ENCODE measurements around the gene PHLDB1. TPM values are rescaled to one million over a fixed set of nuclear protein-coding genes. Genes with fewer than 3 reads are reported as not detected.
A peak's percentile ranks its signal among the peaks of the same experiment; 100 is the strongest.
"Not testable (repeated sequence)": the region's sequence is repeated elsewhere in the genome, so short reads cannot be mapped to it uniquely, and the experiment has no call there.

The PHLDB1 gene
- total and polyA plus RNA-seq, 2 experiments from 2014 or later = 60.2 to 126 TPM

DNA sequence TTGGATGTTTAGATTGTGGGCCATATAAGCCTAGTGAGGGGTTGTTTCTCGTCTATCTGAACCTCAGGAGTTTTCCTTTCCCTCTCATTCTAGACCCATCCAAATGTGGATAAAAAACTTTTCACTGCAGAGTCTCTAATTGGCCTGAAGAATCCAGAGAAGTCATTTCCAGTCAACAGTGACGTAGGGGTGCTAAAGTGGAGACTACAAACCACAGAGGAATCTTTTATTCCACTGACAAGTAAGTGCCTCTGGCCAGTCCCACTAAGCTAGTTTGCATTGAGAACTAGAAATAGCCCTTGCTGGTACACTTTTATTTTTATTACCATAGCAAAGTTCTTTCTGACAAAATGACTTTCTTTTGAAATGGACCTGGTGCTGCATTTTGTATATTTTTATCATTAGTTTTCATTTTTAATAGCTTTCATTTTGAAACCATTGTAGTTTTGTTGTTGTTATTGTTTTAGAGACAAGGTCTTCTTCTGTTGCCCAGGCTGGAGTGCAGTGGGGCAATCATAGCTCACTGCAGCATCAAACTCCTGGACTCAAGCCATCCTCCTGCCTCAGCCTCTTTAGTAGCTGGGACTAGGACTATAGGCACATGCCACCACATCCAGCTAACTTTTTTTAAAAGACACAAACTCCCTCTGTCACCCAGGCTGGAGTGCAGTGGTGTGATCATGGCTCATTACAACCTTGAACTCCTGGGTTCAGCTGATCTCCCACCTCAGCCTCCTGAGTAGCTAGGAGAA lies 14.6 kb upstream of the PHLDB1 start:
- H3K4me3 ChIP-seq = no peak overlapping the region
- no peaks in the 10 kb centered on the region for H3K27me3 ChIP-seq
- H3K27ac ChIP-seq = no peak overlapping the region
- no peaks in the 10 kb centered on the region for H3K4me1 ChIP-seq (ENCODE audit: low read depth)
- H3K9me3 ChIP-seq (ENCODE audit: low read depth) = no peaks in the 10 kb centered on the region
- TF ChIP-seq, protein P1, sequence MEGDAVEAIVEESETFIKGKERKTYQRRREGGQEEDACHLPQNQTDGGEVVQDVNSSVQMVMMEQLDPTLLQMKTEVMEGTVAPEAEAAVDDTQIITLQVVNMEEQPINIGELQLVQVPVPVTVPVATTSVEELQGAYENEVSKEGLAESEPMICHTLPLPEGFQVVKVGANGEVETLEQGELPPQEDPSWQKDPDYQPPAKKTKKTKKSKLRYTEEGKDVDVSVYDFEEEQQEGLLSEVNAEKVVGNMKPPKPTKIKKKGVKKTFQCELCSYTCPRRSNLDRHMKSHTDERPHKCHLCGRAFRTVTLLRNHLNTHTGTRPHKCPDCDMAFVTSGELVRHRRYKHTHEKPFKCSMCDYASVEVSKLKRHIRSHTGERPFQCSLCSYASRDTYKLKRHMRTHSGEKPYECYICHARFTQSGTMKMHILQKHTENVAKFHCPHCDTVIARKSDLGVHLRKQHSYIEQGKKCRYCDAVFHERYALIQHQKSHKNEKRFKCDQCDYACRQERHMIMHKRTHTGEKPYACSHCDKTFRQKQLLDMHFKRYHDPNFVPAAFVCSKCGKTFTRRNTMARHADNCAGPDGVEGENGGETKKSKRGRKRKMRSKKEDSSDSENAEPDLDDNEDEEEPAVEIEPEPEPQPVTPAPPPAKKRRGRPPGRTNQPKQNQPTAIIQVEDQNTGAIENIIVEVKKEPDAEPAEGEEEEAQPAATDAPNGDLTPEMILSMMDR (IDR thresholded peaks at IDR 0.05; ENCODE audit: low read depth, low read length) = no peak
- no peak for DNase-seq (ENCODE audit: low read depth in 1 of 2, low spot score in 1 of 2)
- H3K36me3 ChIP-seq = peaks cover 67% of the 10 kb centered on the region

DNA sequence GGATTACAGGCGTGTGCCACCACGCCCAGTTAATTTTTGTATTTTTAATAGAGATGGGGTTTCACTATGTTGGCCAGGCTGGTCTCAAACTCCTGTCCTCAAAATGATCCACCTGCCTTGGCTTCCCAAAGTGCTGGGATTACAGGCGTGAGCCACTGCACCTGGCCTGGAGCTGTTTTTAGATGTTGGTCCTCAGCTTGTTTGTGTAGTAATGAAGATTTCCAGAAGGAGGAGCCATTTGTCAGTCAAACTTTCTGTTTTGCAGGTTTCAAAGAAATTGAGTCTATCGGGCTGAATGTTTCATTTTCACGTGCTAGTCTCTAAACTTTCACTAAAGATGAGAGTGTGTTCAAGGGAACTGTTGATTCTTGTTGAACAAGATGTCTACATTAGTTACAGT lies 12.4 kb upstream of the PHLDB1 start:
- H3K36me3 ChIP-seq = peaks cover 59% of the 10 kb centered on the region
- DNase-seq (ENCODE audit: low read depth in 1 of 2, low spot score in 1 of 2) = peak in 1 of 2 donors; percentile 79
- not testable (repeated sequence) for H3K27me3 ChIP-seq; H3K27ac ChIP-seq; H3K9me3 ChIP-seq (ENCODE audit: low read depth); H3K4me1 ChIP-seq (ENCODE audit: low read depth); H3K4me3 ChIP-seq
- TF ChIP-seq, protein P1 (IDR thresholded peaks at IDR 0.05; ENCODE audit: low read depth, low read length) = peak; percentile 52

DNA sequence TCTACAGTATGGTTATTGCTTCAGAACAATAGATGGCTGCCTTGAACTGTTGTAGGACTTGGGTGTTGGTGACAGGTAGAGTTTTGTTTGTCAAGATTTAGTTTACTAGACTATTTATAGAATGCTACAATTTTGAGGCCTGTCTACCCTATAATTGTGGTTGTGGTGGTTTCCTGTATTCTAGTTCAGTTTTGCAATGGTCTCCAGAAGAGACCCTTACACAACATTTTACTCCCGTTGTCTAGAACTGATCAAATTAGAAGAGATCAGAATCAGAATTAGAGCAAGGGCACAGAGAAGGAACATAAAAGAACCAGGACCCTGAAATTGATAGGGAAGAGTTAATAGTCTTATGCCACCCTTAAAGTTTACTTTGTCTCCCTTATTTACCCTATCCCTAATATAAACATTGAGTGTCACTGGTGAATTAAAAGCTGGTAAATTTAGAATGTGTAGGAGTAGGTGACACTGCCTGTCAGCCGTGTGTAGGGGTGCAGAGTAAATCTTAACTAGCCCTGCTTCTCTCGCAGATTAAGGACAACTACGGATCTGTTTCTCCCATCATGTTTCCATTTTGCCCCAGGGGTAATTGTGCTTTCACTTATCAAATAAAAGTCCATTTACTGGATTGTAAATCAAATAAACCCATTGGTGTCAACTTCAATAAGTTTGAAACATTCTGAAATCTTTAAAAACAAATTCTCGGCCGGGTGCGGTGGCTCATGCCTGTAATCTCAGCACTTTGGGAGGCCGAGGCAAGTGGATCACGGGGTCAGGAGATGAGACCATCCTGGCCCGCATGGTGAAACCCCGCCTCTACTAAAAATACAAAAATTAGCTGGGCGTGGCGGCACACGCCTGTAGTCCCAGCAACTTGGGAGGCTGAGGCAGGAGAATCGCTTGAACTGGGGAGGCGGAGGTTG lies 10.9 kb upstream of the PHLDB1 start:
- Histone ChIP-seq H3K4me3 (no peak overlapping the region), H3K27ac (no peak overlapping the region), H3K4me1 (ENCODE audit: low read depth) (no peaks in the 10 kb centered on the region), H3K27me3 (no peaks in the 10 kb centered on the region), H3K9me3 (ENCODE audit: low read depth) (no peaks in the 10 kb centered on the region), H3K36me3 (peaks cover 52% of the 10 kb centered on the region)
- DNase-seq (ENCODE audit: low read depth in 1 of 2, low spot score in 1 of 2) = no peak
- TF ChIP-seq, protein P1 (IDR thresholded peaks at IDR 0.05; ENCODE audit: low read depth, low read length) = no peak

DNA sequence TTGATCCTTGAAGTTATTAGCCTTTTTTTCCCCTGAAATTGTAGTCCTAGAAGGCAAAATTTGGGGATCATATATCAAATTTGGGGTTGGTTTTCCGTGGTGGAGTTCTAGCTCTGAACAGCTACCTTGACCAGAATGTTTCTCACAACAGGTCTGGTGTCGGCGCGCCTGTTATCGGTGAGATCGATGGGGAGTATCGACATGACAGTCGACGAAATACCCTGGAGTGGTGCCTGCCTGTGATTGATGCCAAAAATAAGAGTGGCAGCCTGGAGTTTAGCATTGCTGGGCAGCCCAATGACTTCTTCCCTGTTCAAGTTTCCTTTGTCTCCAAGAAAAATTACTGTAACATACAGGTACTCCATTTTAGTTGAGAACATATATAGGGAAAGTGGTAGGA lies 9.9 kb upstream of the PHLDB1 start:
- H3K27ac ChIP-seq = no peak overlapping the region
- DNase-seq (ENCODE audit: low read depth in 1 of 2, low spot score in 1 of 2) = no peak
- H3K4me1 ChIP-seq (ENCODE audit: low read depth) = no peaks in the 10 kb centered on the region
- no peaks in the 10 kb centered on the region for H3K9me3 ChIP-seq (ENCODE audit: low read depth)
- H3K4me3 ChIP-seq = no peak overlapping the region
- peaks cover 50% of the 10 kb centered on the region for H3K36me3 ChIP-seq
- TF ChIP-seq, protein P1 (IDR thresholded peaks at IDR 0.05; ENCODE audit: low read depth, low read length) = no peak
- no peaks in the 10 kb centered on the region for H3K27me3 ChIP-seq

DNA sequence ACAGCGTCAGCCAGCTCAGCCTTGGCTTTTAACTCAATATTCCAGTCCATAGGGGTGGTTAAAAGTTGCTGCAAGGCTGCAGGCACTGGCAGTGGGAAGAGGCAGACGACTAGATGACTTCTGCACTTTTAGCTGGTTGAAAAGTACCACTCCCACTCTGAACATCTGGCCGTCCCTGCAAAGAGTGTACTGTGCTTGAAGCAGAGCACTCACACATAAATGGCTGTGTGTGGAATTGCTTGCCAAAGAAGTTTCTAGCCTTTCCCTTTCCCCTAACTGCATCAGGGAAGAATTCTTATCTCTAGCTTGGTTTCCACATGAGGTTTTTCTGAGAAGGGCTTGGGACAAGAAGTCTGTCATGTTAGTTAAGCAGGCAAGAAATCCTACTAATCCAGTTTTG lies 5.1 kb upstream of the PHLDB1 start:
- peaks cover 27% of the 10 kb centered on the region for H3K36me3 ChIP-seq
- TF ChIP-seq, protein P1 (IDR thresholded peaks at IDR 0.05; ENCODE audit: low read depth, low read length) = no peak
- no peaks in the 10 kb centered on the region for H3K9me3 ChIP-seq (ENCODE audit: low read depth)
- H3K4me1 ChIP-seq (ENCODE audit: low read depth) = peaks cover 17% of the 10 kb centered on the region
- H3K27ac ChIP-seq = no peak overlapping the region
- H3K27me3 ChIP-seq = peaks cover 4% of the 10 kb centered on the region
- peak in 1 of 2 donors; percentile 91 for DNase-seq (ENCODE audit: low read depth in 1 of 2, low spot score in 1 of 2)
- no peak overlapping the region for H3K4me3 ChIP-seq

DNA sequence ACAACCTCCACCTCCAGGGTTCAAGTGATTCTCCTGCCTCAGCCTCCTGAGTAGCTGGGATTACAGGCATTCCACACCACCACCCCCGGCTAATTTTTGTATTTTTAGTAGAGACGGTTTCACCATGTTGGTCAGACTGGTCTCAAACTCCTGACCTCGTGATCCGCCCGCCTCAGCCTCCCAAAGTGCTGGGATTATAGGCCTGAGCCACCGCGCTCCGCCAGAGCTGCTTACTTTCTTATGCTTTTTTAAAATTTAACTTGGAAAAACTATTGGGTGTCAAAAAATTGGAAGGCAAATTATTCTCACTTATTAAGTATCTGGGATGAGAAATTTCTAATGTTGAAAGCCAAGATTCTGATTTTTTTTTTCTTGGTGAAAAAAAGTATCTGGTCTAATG lies 3.7 kb upstream of the PHLDB1 start:
- H3K9me3 ChIP-seq (ENCODE audit: low read depth); H3K27ac ChIP-seq; H3K4me3 ChIP-seq; DNase-seq (ENCODE audit: low read depth in 1 of 2, low spot score in 1 of 2): not testable (repeated sequence)
- H3K27me3 ChIP-seq = peaks cover 17% of the 10 kb centered on the region
- peaks cover 17% of the 10 kb centered on the region for H3K4me1 ChIP-seq (ENCODE audit: low read depth)
- peaks cover 19% of the 10 kb centered on the region for H3K36me3 ChIP-seq

Measured in cardiac muscle cell (in vitro differentiated cells and primary cell).